ENCODE results near the gene USP22. TPM values are rescaled to one million over a fixed set of nuclear protein-coding genes. Genes with fewer than 3 reads are reported as not detected.

Gene USP22
- total and polyA plus RNA-seq, 2 of the 4 experiments (the other 2 are of a cell fraction): 161 to 319 TPM

DNA sequence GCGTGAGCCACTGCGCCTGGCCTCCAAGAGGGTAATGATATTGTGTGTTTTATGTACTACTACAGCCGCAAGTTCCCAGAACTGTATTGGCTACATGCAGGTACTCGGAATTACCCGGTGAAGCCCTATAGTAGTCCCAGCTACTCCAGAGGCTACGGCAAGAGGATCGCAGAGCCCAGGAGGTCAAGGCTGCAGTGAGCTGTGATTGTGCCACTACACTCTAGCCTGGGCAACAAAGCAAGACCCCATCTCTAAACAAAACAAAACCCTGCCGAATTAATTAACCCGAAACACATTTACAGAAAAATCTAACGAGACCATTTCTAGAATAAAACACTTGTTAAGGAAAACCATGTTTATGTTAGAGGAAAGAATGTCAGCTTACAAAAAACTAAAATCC lies 2.2 kb upstream of the USP22 start:
- Histone ChIP-seq H3K4ac (ENCODE audit: low read depth, low read length) (no peak overlapping the region), H2BK20ac (ENCODE audit: low read depth, low read length) (no peak overlapping the region), H3K9ac (ENCODE audit: low read depth, low read length) (no peak overlapping the region), H2AFZ (replicated peaks; ENCODE audit: low read length, poor library complexity) (no peak overlapping the region), H4K20me1 (ENCODE audit: insufficient read depth, low read length) (peaks cover 25% of the 10 kb centered on the region), H3K79me1 (ENCODE audit: low read depth in 1 of 2, low read length in 2 of 2) (peaks cover 0 to 8% of the 10 kb centered on the region in 2 experiments; a peak in 2 of 4 replicates), H4K5ac (ENCODE audit: low read depth, low read length) (no peak overlapping the region), H2BK15ac (ENCODE audit: low read depth, low read length) (no peak overlapping the region), H3K4me1 (ENCODE audit: control insufficient read depth, insufficient read depth, low read length) (peaks cover 7% of the 10 kb centered on the region), H3K56ac (ENCODE audit: extremely low read depth, insufficient read depth, low read length) (no peak overlapping the region), H3K36me3 (ENCODE audit: control insufficient read depth, insufficient read depth, low read length) (no peaks in the 10 kb centered on the region), H2BK120ac (ENCODE audit: low read depth, low read length) (no peak overlapping the region), H2AK9ac (replicated peaks; ENCODE audit: low read depth, low read length, poor library complexity) (no peak overlapping the region), H3K18ac (ENCODE audit: low read depth, low read length) (no peak overlapping the region), H3K27me3 (ENCODE audit: control insufficient read depth, insufficient read depth, low read length) (no peaks in the 10 kb centered on the region), H2BK5ac (ENCODE audit: low read depth, low read length, poor library complexity, severe bottlenecking) (no peak overlapping the region), H3K4me2 (ENCODE audit: low read depth, low read length) (no peak overlapping the region), H3K9me1 (ENCODE audit: insufficient read depth, low read length) (peaks cover 5% of the 10 kb centered on the region), H3K14ac (replicated peaks; ENCODE audit: low read depth, low read length) (no peak overlapping the region), H3K4me3 (ENCODE audit: insufficient read depth, low read depth, low read length) (no peak overlapping the region), H3K9me3 (ENCODE audit: control insufficient read depth, insufficient read depth, low read length) (no peaks in the 10 kb centered on the region), H3K23ac (ENCODE audit: low read depth, low read length) (no peak overlapping the region), H2AK5ac (ENCODE audit: low read depth, low read length) (no peak overlapping the region), H3K27ac (ENCODE audit: insufficient read depth, low read length) (no peak overlapping the region), H4K8ac (ENCODE audit: low read depth in 2 of 2, low read length in 2 of 2) (no peak overlapping the region), H4K91ac (ENCODE audit: insufficient read depth, low read depth, low read length) (no peak overlapping the region)
- TF ChIP-seq RCOR1 (IDR thresholded peaks at IDR 0.05; ENCODE audit: insufficient replicate concordance, low read length) (no peak), RFX5 (IDR thresholded peaks at IDR 0.05; ENCODE audit: low read depth, low read length) (no peak), RAD21 (IDR thresholded peaks at IDR 0.05; ENCODE audit: low read length) (no peak), NFE2L2 (IDR thresholded peaks at IDR 0.05; ENCODE audit: low read depth, low read length) (no peak), MAZ (IDR thresholded peaks at IDR 0.05; ENCODE audit: borderline replicate concordance, low read depth, low read length) (no peak), MAFK (IDR thresholded peaks at IDR 0.05; ENCODE audit: low read depth, low read length) (no peak), CEBPB (IDR thresholded peaks at IDR 0.05; ENCODE audit: low read depth, low read length) (no peak), BHLHE40 (IDR thresholded peaks at IDR 0.05; ENCODE audit: low read depth, low read length) (no peak), SMC3 (IDR thresholded peaks at IDR 0.05; ENCODE audit: low read depth, low read length) (no peak), MXI1 (IDR thresholded peaks at IDR 0.05; ENCODE audit: borderline replicate concordance, low read depth, low read length) (no peak), FOS (IDR thresholded peaks at IDR 0.05; ENCODE audit: low read depth, low read length) (no peak), POLR2A (IDR thresholded peaks at IDR 0.05; ENCODE audit: low read depth, low read length) (no peak)
- TF ChIP-seq, protein P1, sequence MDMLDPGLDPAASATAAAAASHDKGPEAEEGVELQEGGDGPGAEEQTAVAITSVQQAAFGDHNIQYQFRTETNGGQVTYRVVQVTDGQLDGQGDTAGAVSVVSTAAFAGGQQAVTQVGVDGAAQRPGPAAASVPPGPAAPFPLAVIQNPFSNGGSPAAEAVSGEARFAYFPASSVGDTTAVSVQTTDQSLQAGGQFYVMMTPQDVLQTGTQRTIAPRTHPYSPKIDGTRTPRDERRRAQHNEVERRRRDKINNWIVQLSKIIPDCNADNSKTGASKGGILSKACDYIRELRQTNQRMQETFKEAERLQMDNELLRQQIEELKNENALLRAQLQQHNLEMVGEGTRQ (IDR thresholded peaks at IDR 0.05; ENCODE audit: low read depth, low read length): no peak
- TF ChIP-seq, protein P2, sequence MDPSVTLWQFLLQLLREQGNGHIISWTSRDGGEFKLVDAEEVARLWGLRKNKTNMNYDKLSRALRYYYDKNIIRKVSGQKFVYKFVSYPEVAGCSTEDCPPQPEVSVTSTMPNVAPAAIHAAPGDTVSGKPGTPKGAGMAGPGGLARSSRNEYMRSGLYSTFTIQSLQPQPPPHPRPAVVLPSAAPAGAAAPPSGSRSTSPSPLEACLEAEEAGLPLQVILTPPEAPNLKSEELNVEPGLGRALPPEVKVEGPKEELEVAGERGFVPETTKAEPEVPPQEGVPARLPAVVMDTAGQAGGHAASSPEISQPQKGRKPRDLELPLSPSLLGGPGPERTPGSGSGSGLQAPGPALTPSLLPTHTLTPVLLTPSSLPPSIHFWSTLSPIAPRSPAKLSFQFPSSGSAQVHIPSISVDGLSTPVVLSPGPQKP (IDR thresholded peaks at IDR 0.05; ENCODE audit: borderline replicate concordance, low read depth, low read length): no peak
- TF ChIP-seq, protein P3, sequence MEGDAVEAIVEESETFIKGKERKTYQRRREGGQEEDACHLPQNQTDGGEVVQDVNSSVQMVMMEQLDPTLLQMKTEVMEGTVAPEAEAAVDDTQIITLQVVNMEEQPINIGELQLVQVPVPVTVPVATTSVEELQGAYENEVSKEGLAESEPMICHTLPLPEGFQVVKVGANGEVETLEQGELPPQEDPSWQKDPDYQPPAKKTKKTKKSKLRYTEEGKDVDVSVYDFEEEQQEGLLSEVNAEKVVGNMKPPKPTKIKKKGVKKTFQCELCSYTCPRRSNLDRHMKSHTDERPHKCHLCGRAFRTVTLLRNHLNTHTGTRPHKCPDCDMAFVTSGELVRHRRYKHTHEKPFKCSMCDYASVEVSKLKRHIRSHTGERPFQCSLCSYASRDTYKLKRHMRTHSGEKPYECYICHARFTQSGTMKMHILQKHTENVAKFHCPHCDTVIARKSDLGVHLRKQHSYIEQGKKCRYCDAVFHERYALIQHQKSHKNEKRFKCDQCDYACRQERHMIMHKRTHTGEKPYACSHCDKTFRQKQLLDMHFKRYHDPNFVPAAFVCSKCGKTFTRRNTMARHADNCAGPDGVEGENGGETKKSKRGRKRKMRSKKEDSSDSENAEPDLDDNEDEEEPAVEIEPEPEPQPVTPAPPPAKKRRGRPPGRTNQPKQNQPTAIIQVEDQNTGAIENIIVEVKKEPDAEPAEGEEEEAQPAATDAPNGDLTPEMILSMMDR (conservative IDR thresholded peaks at IDR 0.05; ENCODE audit: low read depth, low read length): no peak
- no TSS peak for BruUV-seq (replicated peaks)
- ChIA-PET POLR2A (ENCODE audit: unreplicated experiment) (no interaction called here), CTCF (no interaction called here)
- ATAC-seq (ENCODE audit: low read depth): no peak
- DNase-seq: no peak
- WGBS, 2 experiments (ENCODE audit: extremely low coverage in 2 of 2, insufficient read length in 1 of 2): 92% methylated on average over 7 of the region's 10 CpGs; no CpG with 5 or more reads in 1 of the 2 experiments
- in situ Hi-C loops (cut with MboI; ENCODE audit: low sequenced_read_pairs) (no loop called here), intact Hi-C loops (cut with micrococcal nuclease) (loop anchor here (5.0 kb wide), 2 partner anchors 123 to 167 kb away; partner anchors contain the start of gene TMEM11), dilution Hi-C loops (cut with HindIII; ENCODE audit: low sequenced_read_pairs, unreplicated experiment) (no loop called here)
